OCI-LY1 (cell line): Measurements from ENCODE around the gene ITGAE.

Experiments used
- H2AFZ ChIP-seq: fragments of 200-600 bp; sonication (generic), shearing (Covaris generic); 2 replicates; pipeline ENCODE4 v1.6.0; 2014; ENCODE audit warnings: antibody characterized with exemption, mild to moderate bottlenecking, low read length
- H3F3A ChIP-seq: fragments of 200-600 bp; sonication (generic), shearing (Covaris generic); 2 replicates; pipeline ENCODE4 v1.6.0; 2014; ENCODE audit warnings: mild to moderate bottlenecking, antibody characterized with exemption, low read length, moderate library complexity; ENCODE audit not compliant: insufficient read depth
- H3K27ac ChIP-seq: fragments of 200-600 bp; sonication (generic); 2 replicates; pipeline ENCODE4 v1.5.1; 2014; ENCODE audit warnings: low read length, mixed run types, mild to moderate bottlenecking, low read depth; ENCODE audit not compliant: poor library complexity, severe bottlenecking
- H3K27me3 ChIP-seq: fragments of 200-600 bp; sonication (generic); 2 replicates; pipeline ENCODE4 v1.6.0; 2014; ENCODE audit warnings: antibody characterized with exemption, mild to moderate bottlenecking, low read length, moderate library complexity; ENCODE audit not compliant: insufficient read depth
- H3K36me3 ChIP-seq: fragments of 200-600 bp; sonication (generic); 2 replicates; pipeline ENCODE4 v1.6.1; 2014; ENCODE audit warnings: mild to moderate bottlenecking, antibody characterized with exemption, low read length, moderate library complexity, mixed read lengths; ENCODE audit not compliant: insufficient read depth
- H3K4me1 ChIP-seq: fragments of 200-600 bp; sonication (generic); 2 replicates; pipeline ENCODE4 v1.5.1; 2014; ENCODE audit warnings: mild to moderate bottlenecking, low read length, moderate library complexity; ENCODE audit not compliant: insufficient read depth, severe bottlenecking
- H3K4me2 ChIP-seq: fragments of 200-600 bp; sonication (generic), shearing (Covaris generic); 2 replicates; pipeline ENCODE4 v1.6.1; 2014; ENCODE audit warnings: low read length
- H3K4me3 ChIP-seq: fragments of 200-600 bp; sonication (generic); 2 replicates; pipeline ENCODE4 v1.5.1; 2014; ENCODE audit warnings: low read length, low read depth, mild to moderate bottlenecking, mixed read lengths; ENCODE audit not compliant: poor library complexity, severe bottlenecking
- H3K79me2 ChIP-seq: fragments of 200-600 bp; shearing (Covaris generic); 2 replicates; pipeline ENCODE4 v1.6.1; 2016; ENCODE audit warnings: mixed run types, low read length, mixed read lengths; ENCODE audit not compliant: insufficient read depth
- H3K9ac ChIP-seq: fragments of 200-600 bp; sonication (generic), shearing (Covaris generic); 2 replicates; pipeline ENCODE4 v1.6.1; 2014; ENCODE audit warnings: mild to moderate bottlenecking, low read length, mixed read lengths
- H3K9me2 ChIP-seq: fragments of 200-600 bp; sonication (generic), shearing (Covaris generic); 2 replicates; pipeline ENCODE4 v1.6.1; 2014; ENCODE audit warnings: low read depth, mild to moderate bottlenecking, low read length, mixed read lengths
- H3K9me3 ChIP-seq: fragments of 200-600 bp; shearing (Covaris generic); 2 replicates; pipeline ENCODE4 v1.6.1; 2014; ENCODE audit warnings: low read length, mixed read lengths
- H4K20me1 ChIP-seq: fragments of 200-600 bp; sonication (generic), shearing (Covaris generic); 2 replicates; pipeline ENCODE4 v1.6.0; 2016; ENCODE audit warnings: mild to moderate bottlenecking, low read length; ENCODE audit not compliant: insufficient read depth
- EZH2 ChIP-seq: fragments of 200-600 bp; sonication (generic), shearing (Covaris generic); IDR thresholded peaks from 2 replicates; pipeline ENCODE4 v1.8.0; 2017; ENCODE audit warnings: borderline replicate concordance, mixed run types, mild to moderate bottlenecking, antibody characterized with exemption, low read length, moderate library complexity, mixed read lengths
- TF ChIP-seq, protein P1 (sequence below): fragments of 200-600 bp; sonication (generic), shearing (Covaris generic); IDR thresholded peaks from 2 replicates; pipeline ENCODE4 v1.5.1; 2017; ENCODE audit warnings: mild to moderate bottlenecking, antibody characterized with exemption, low read length, moderate library complexity, mixed read lengths

The ITGAE gene

DNA sequence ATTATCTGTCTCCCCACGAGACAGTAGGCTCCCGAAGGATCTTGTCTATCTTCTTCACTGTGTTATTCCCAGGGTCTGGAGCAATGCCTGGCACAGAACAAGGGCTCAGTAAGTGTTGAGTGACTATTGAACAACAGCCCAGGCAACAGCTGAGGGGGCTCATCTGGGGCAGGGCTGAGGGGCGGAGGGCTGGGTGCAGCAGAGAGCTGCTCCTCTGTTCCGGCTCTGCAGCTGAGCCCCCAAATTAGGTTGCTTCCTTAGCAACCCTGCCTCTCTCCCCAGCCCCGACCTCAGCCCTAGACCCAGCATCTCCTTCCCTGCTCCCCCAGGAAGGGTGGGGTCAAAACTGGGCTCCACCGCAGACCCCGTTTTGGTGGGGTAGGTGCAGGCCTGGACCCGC lies 32.2 kb downstream of the ITGAE start:
- Histone ChIP-seq H3F3A (no peaks in the 10 kb centered on the region), H4K20me1 (no peaks in the 10 kb centered on the region), H3K79me2 (no peaks in the 10 kb centered on the region), H3K4me1 (peaks cover 4% of the 10 kb centered on the region), H3K27ac (no peak overlapping the region), H2AFZ (no peak overlapping the region), H3K9me3 (no peaks in the 10 kb centered on the region), H3K36me3 (no peaks in the 10 kb centered on the region; the same call in 1 of the 2 replicates), H3K9ac (no peak overlapping the region), H3K4me3 (no peak overlapping the region), H3K4me2 (no peak overlapping the region), H3K9me2 (no peaks in the 10 kb centered on the region), H3K27me3 (no peaks in the 10 kb centered on the region)
- no peak for TF ChIP-seq EZH2
- TF ChIP-seq, protein P1, sequence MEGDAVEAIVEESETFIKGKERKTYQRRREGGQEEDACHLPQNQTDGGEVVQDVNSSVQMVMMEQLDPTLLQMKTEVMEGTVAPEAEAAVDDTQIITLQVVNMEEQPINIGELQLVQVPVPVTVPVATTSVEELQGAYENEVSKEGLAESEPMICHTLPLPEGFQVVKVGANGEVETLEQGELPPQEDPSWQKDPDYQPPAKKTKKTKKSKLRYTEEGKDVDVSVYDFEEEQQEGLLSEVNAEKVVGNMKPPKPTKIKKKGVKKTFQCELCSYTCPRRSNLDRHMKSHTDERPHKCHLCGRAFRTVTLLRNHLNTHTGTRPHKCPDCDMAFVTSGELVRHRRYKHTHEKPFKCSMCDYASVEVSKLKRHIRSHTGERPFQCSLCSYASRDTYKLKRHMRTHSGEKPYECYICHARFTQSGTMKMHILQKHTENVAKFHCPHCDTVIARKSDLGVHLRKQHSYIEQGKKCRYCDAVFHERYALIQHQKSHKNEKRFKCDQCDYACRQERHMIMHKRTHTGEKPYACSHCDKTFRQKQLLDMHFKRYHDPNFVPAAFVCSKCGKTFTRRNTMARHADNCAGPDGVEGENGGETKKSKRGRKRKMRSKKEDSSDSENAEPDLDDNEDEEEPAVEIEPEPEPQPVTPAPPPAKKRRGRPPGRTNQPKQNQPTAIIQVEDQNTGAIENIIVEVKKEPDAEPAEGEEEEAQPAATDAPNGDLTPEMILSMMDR, result no peak

DNA sequence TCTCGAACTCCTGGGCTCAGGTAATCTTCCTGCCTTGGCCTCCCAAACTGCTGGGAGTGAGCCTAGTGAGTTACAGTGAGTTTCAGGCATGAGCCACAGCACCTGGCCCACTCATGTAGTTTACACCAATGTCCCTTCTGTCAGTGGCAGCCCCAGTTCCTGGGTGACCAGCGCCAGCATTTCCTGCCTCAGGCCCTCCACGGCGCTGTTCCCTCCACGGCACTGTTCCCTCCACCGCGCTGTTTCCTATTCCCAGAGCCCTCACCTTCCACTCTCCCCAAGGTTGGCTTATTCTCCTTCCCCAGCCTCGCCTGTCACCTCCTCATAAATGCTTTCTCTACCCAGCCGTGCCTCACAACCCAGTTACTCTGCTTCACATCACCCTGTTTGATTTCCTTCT lies 32.6 kb downstream of the ITGAE start:
- no peak overlapping the region for H3K27ac ChIP-seq
- H3K4me1 ChIP-seq, result peaks cover 4% of the 10 kb centered on the region
- TF ChIP-seq EZH2, result no peak
- TF ChIP-seq, protein P1, result no peak
- H3K79me2 ChIP-seq, result no peaks in the 10 kb centered on the region
- no peaks in the 10 kb centered on the region for H3K9me2 ChIP-seq
- no peak overlapping the region for H2AFZ ChIP-seq
- H4K20me1 ChIP-seq, result no peaks in the 10 kb centered on the region
- H3K9ac ChIP-seq, result no peak overlapping the region
- no peaks in the 10 kb centered on the region for H3K9me3 ChIP-seq
- no peaks in the 10 kb centered on the region for H3K27me3 ChIP-seq
- no peaks in the 10 kb centered on the region for H3F3A ChIP-seq
- H3K4me3 ChIP-seq, result no peak overlapping the region
- no peak overlapping the region for H3K4me2 ChIP-seq
- no peaks in the 10 kb centered on the region; the same call in 1 of the 2 replicates for H3K36me3 ChIP-seq

DNA sequence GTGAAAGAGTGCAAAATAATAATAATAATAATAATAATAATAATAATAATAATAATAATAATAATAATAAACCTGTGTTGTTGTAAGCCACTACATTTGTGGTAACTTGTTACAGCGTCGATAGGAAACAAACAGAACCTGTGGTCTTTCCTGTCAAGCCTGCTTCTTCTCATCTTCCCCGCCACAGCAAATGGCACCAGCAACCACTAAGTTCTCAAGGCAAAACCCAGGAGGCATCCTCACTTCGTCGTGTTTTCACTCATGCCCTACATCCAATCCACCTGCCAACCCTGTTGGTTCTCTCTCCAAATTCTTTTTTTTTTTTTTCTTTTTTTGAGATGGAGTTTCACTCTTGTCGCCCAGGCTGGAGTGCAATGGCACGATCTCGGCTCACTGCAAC lies 34.2 kb downstream of the ITGAE start:
- Histone ChIP-seq H3F3A (no peaks in the 10 kb centered on the region), H3K27ac (no peak overlapping the region), H3K79me2 (no peaks in the 10 kb centered on the region), H3K27me3 (peaks cover 5% of the 10 kb centered on the region; the same call in 1 of the 2 replicates), H3K9me3 (no peaks in the 10 kb centered on the region), H2AFZ (no peak overlapping the region), H3K4me2 (no peak overlapping the region), H3K4me3 (no peak overlapping the region), H3K36me3 (no peaks in the 10 kb centered on the region; the same call in 1 of the 2 replicates), H3K4me1 (peaks cover 4% of the 10 kb centered on the region), H3K9me2 (no peaks in the 10 kb centered on the region), H3K9ac (no peak overlapping the region), H4K20me1 (no peaks in the 10 kb centered on the region)
- TF ChIP-seq, protein P1, result no peak
- TF ChIP-seq EZH2, result no peak
